K562 (cell line): ENCODE data around the gene KRTAP21-2. TPM values are rescaled to one million over a fixed set of nuclear protein-coding genes. Genes with fewer than 3 reads are reported as not detected.

Experiments
- ATAC-seq: fragments of 200-7000 bp; cut with Tn5 transposase; 3 replicates; pipeline ENCODE4 v1.9.1; 2020; ENCODE audit warnings: moderate library complexity
- BruUV-seq: library from RNA; stranded (reverse); fragments of 400-500 nt; replicated peaks from 2 replicates; lab custom pipeline; 2021; lab: Mats Ljungman, UMichigan
- CTCF ChIA-PET: fragments of 300-600 bp; formaldehyde crosslinking; extraction: SDS; loops from one replicate; lab custom pipeline; 2021; ENCODE audit warnings: low intra/inter-chr PET ratio; lab: Yijun Ruan, JAX
- POLR2A ChIA-PET: fragments of 300-600, 350-650 bp; sonication (Branson Sonifier 250); formaldehyde crosslinking; extraction: SDS; loops from one replicate; lab custom pipeline; 2021; ENCODE audit warnings: antibody characterized with exemption, inconsistent platforms; lab: Yijun Ruan, JAX
- DNase-seq, 4 experiments: peaks; one replicate each; pipeline versions ENCODE4 v3.0.0 to v3.0.0-alpha.2; 2011 to 2018; ENCODE audit warnings: low spot score in 3 of 4, mixed read lengths in 3 of 4; ENCODE audit errors: extremely low read depth in 1 of 4
- FAIRE-seq: peaks from 2 replicates; lab custom pipeline; 2011; peaks lifted over from hg19 to GRCh38; lab: Jason Lieb, UNC
- H2AFZ ChIP-seq: 2 replicates; pipeline ENCODE4 v1.6.0; 2011; ENCODE audit warnings: low read depth, low read length, control low read depth, inconsistent platforms
- H3K27ac ChIP-seq: fragments of 200-600 bp; 3 replicates; pipeline ENCODE4 v1.8.0; 2011; ENCODE audit warnings: low read depth, mild to moderate bottlenecking, control low read depth, inconsistent platforms, low read length, moderate library complexity, mixed read lengths; ENCODE audit errors: extremely low read depth
- H3K27me3 ChIP-seq, 2 experiments: fragments of 300-600 bp in 1 of 2; 2 replicates in 1 of 2; 3 replicates in 1 of 2; pipeline versions ENCODE4 v1.6.0 to v1.8.0; 2011; ENCODE audit warnings: inconsistent platforms in 2 of 2, low read length in 2 of 2, mild to moderate bottlenecking in 1 of 2, mixed read lengths in 1 of 2, moderate library complexity in 1 of 2; ENCODE audit not compliant: control insufficient read depth in 2 of 2, insufficient read depth in 2 of 2
- H3K36me3 ChIP-seq: fragments of 300-600 bp; 3 replicates; pipeline ENCODE4 v1.8.0; 2011; ENCODE audit warnings: mild to moderate bottlenecking, low read length, inconsistent platforms; ENCODE audit not compliant: control insufficient read depth, insufficient read depth
- H3K4me1 ChIP-seq, 2 experiments: fragments of 200-600 bp in 1 of 2; replicated peaks in 1 of 2; 2 replicates in 1 of 2; 3 replicates in 1 of 2; pipeline versions ENCODE4 v1.5.1 to v1.8.0; 2011; ENCODE audit warnings: inconsistent platforms in 2 of 2, low read length in 2 of 2, mild to moderate bottlenecking in 1 of 2, mixed read lengths in 1 of 2, moderate library complexity in 1 of 2; ENCODE audit not compliant: control insufficient read depth in 2 of 2, insufficient read depth in 2 of 2
- H3K4me2 ChIP-seq: 2 replicates; pipeline ENCODE4 v1.6.1; 2011; ENCODE audit warnings: low read length, control low read depth, inconsistent platforms, mixed read lengths; ENCODE audit not compliant: insufficient read depth
- H3K4me3 ChIP-seq: fragments of 200-600 bp; sonication (generic), shearing (Covaris generic); 2 replicates; pipeline ENCODE4 v1.5.1; 2016; ENCODE audit warnings: control low read depth, inconsistent platforms
- H3K79me2 ChIP-seq: fragments of 200-600 bp; 3 replicates; pipeline ENCODE4 v1.8.0; 2011; ENCODE audit warnings: low read length, inconsistent platforms; ENCODE audit not compliant: control insufficient read depth, insufficient read depth
- H3K9ac ChIP-seq, 2 experiments: 2 replicates each; pipeline versions ENCODE4 v1.6.0 to v1.6.1; 2011; ENCODE audit warnings: low read depth in 2 of 2, low read length in 2 of 2, control low read depth in 1 of 2, inconsistent platforms in 1 of 2, mild to moderate bottlenecking in 1 of 2, mixed read lengths in 1 of 2; ENCODE audit not compliant: insufficient read depth in 1 of 2
- H3K9me1 ChIP-seq: one replicate; pipeline ENCODE4 v1.6.0; 2011; ENCODE audit warnings: inconsistent platforms, mild to moderate bottlenecking, low read length, moderate library complexity; ENCODE audit not compliant: control insufficient read depth, insufficient read depth
- H3K9me3 ChIP-seq: replicated peaks from 2 replicates; pipeline ENCODE4 v1.5.1; 2011; ENCODE audit warnings: low read depth, low read length, inconsistent platforms; ENCODE audit not compliant: control insufficient read depth, insufficient read depth
- H4K20me1 ChIP-seq: replicated peaks from 2 replicates; pipeline ENCODE4 v1.6.1; 2011; ENCODE audit warnings: low read length, inconsistent platforms, mixed read lengths; ENCODE audit not compliant: control insufficient read depth, insufficient read depth
- BRD4 ChIP-seq: fragments of 200-600 bp; sonication (generic); IDR thresholded peaks from 2 replicates; pipeline ENCODE4 v1.6.1; 2017; ENCODE audit warnings: inconsistent platforms
- FOXA1 ChIP-seq: fragments of 450-650 bp; IDR thresholded peaks from 2 replicates; pipeline ENCODE4 v1.6.1; 2016; ENCODE audit warnings: mild to moderate bottlenecking, borderline replicate concordance
- JUNB ChIP-seq: fragments of 450-650 bp; formaldehyde crosslinking; conservative IDR thresholded peaks from 2 replicates; pipeline ENCODE4 v1.4.0; 2020; ENCODE audit warnings: mild to moderate bottlenecking
- KHSRP ChIP-seq: fragments of 450-650 bp; IDR thresholded peaks from 2 replicates; pipeline ENCODE4 v1.6.1; 2017
- MAFF ChIP-seq: IDR thresholded peaks from 2 replicates; pipeline ENCODE4 v1.6.1; 2012; ENCODE audit warnings: low read length, improper control_type of control experiment
- NUFIP1 ChIP-seq: fragments of 450-650 bp; IDR thresholded peaks from 2 replicates; pipeline ENCODE4 v1.6.1; 2018; ENCODE audit not compliant: partially characterized antibody
- ZNF134 ChIP-seq: fragments of 250-450 bp; sonication (Bioruptor Pico); conservative IDR thresholded peaks from 2 replicates; pipeline ENCODE4 v1.4.0; 2020
- ZNF146 ChIP-seq: IDR thresholded peaks from one replicate; pipeline ENCODE4 v1.6.1; 2018; ENCODE audit warnings: missing compliant biosample characterization; ENCODE audit not compliant: unreplicated experiment
- ZNF174 ChIP-seq: fragments of 250-450 bp; sonication (Bioruptor Pico); IDR thresholded peaks from 2 replicates; pipeline ENCODE4 v1.4.0; 2020; ENCODE audit warnings: mild to moderate bottlenecking
- ZNF444 ChIP-seq: fragments of 250-450 bp; sonication (Bioruptor Pico); IDR thresholded peaks from 2 replicates; pipeline ENCODE4 v1.4.0; 2020; ENCODE audit warnings: mild to moderate bottlenecking, moderate library complexity
- ZNF76 ChIP-seq: fragments of 250-450 bp; sonication (Bioruptor Pico); IDR thresholded peaks from 2 replicates; pipeline ENCODE4 v1.4.0; 2020; ENCODE audit warnings: mild to moderate bottlenecking, moderate library complexity, borderline replicate concordance
- ZNF780A ChIP-seq: fragments of 250-450 bp; sonication (Bioruptor Pico); IDR thresholded peaks from 2 replicates; pipeline ENCODE4 v1.5.0; 2021; ENCODE audit warnings: mild to moderate bottlenecking
- WGBS: fragments of 100-300 bp; shearing (Covaris generic); methylation state at CpG from one replicate; pipeline ENCODE4 v1.1.6; 2016; ENCODE audit warnings: low coverage, mixed read lengths; ENCODE audit not compliant: insufficient coverage; ENCODE audit errors: missing lambda C conversion rate; 5-methylcytosine and 5-hydroxymethylcytosine counted together
- in situ Hi-C: fragments of 300-500 bp; cut with MboI; formaldehyde crosslinking; loops from 4 replicates; pipeline ENCODE4 v1.15.0; 2018; ENCODE audit warnings: inconsistent platforms, mixed read lengths
- intact Hi-C: fragments of 100-400 bp; cut with micrococcal nuclease; formaldehyde crosslinking; loops from 2 replicates; pipeline ENCODE4 v1.14.2; 2022
- polyA plus RNA-seq, 8 experiments: library from polyadenylated mRNA; depleted of rRNA in 4 of 8; stranded (reverse) in 5 of 8; unstranded in 3 of 8; fragments of >200 nt; fragmentation: Nextera tagmentation in 2 of 8; fragmentation: Illumina TruSeq in 1 of 8; extraction: Ambion mirVana in 2 of 8; extraction: Trizol in 1 of 8; gene quantifications; 2 replicates each; pipeline versions ENCODE4 v1.2.1 to v1.2.3, GENCODE V29; 2011 to 2014; ENCODE audit warnings: inconsistent platforms in 1 of 8, missing spikeins in 1 of 8
- total RNA-seq, 7 experiments: library from RNA; depleted of rRNA in 6 of 7; stranded (reverse); fragments of >200 nt in 6 of 7; fragmentation: Illumina TruSeq in 2 of 7; extraction: Trizol in 2 of 7; gene quantifications; 2 replicates each; pipeline versions ENCODE4 v1.2.1 to v1.2.3, GENCODE V29; 2011 to 2021; ENCODE audit warnings: low replicate concordance in 1 of 7
- TF ChIP-seq, protein P1 (sequence below): IDR thresholded peaks from 2 replicates; pipeline ENCODE4 v1.6.1; 2011; ENCODE audit warnings: borderline replicate concordance, low read depth, mild to moderate bottlenecking, moderate library complexity, low read length; ENCODE audit not compliant: insufficient read depth, poor library complexity, severe bottlenecking

KRTAP21-2 gene
- total and polyA plus RNA-seq, 9 of the 15 experiments (the other 6 are each of a cell fraction or from before 2014, with no cell fraction given), result not detected

- 0% methylated on average over 2 of the region's 2 CpGs for WGBS
- in situ Hi-C loops, result no loop called here
- Histone ChIP-seq H3K4me2 (no peak overlapping the region), H2AFZ (no peak overlapping the region), H3K4me1 (no peaks in the 10 kb centered on the region), H4K20me1 (no peaks in the 10 kb centered on the region), H3K9me1 (no peaks in the 10 kb centered on the region), H3K4me3 (no peak overlapping the region), H3K9ac (no peak overlapping the region), H3K36me3 (no peaks in the 10 kb centered on the region), H3K9me3 (no peaks in the 10 kb centered on the region; the same call in 1 of the 2 replicates), H3K27me3 (no peaks in the 10 kb centered on the region), H3K79me2 (no peaks in the 10 kb centered on the region), H3K27ac (no peak overlapping the region)
- POLR2A ChIA-PET, result no interaction called here
- TF ChIP-seq ZNF780A (CRISPR knock-in tag) (no peak), ZNF174 (CRISPR knock-in tag) (no peak), KHSRP (no peak), ZNF146 (CRISPR knock-in tag) (no peak), FOXA1 (no peak), JUNB (CRISPR knock-in tag) (no peak), ZNF76 (no peak), ZNF134 (CRISPR knock-in tag) (no peak), MAFF (no peak), BRD4 (no peak), NUFIP1 (no peak), ZNF444 (CRISPR knock-in tag) (no peak)
- TF ChIP-seq, protein P1, sequence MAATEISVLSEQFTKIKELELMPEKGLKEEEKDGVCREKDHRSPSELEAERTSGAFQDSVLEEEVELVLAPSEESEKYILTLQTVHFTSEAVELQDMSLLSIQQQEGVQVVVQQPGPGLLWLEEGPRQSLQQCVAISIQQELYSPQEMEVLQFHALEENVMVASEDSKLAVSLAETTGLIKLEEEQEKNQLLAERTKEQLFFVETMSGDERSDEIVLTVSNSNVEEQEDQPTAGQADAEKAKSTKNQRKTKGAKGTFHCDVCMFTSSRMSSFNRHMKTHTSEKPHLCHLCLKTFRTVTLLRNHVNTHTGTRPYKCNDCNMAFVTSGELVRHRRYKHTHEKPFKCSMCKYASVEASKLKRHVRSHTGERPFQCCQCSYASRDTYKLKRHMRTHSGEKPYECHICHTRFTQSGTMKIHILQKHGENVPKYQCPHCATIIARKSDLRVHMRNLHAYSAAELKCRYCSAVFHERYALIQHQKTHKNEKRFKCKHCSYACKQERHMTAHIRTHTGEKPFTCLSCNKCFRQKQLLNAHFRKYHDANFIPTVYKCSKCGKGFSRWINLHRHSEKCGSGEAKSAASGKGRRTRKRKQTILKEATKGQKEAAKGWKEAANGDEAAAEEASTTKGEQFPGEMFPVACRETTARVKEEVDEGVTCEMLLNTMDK, result no peak
- no peak for ATAC-seq
- CTCF ChIA-PET, result no interaction called here
- no peak for FAIRE-seq
- no TSS peak for BruUV-seq
- DNase-seq, result no peak
- intact Hi-C loops, result no loop called here
Measured at GRCh38 chr21:30793581-30794314, 46.7 kb upstream of the KRTAP21-2 start.
